ENCODE measurements around the gene MPP4.
A peak's percentile ranks its signal among the peaks of the same experiment; 100 is the strongest.

MPP4 gene

DNA sequence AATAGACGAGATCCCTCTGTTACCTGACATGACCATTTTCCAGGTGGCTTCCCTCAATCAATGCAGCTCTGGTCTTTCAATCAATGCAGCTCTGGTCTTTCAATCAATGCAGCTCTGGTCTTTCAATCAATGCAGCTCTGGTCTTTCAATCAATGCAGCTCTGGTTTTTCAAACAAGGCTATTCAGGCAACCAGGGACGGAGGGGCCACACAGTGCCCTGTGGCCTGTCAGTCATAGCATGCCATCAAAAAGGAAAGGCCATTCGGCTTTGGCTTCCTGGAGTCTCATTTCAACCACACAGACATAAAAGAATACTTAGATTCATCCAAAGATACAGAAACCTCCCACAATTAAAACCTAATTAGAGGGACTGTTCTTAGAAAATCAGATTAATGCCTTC, 13.3 kb downstream of the MPP4 start:
- H3K4me3 ChIP-seq (ENCODE audit: low read length): no peak overlapping the region
- H3K4me2 ChIP-seq (ENCODE audit: low read length): no peak overlapping the region
- TF ChIP-seq, protein P1, sequence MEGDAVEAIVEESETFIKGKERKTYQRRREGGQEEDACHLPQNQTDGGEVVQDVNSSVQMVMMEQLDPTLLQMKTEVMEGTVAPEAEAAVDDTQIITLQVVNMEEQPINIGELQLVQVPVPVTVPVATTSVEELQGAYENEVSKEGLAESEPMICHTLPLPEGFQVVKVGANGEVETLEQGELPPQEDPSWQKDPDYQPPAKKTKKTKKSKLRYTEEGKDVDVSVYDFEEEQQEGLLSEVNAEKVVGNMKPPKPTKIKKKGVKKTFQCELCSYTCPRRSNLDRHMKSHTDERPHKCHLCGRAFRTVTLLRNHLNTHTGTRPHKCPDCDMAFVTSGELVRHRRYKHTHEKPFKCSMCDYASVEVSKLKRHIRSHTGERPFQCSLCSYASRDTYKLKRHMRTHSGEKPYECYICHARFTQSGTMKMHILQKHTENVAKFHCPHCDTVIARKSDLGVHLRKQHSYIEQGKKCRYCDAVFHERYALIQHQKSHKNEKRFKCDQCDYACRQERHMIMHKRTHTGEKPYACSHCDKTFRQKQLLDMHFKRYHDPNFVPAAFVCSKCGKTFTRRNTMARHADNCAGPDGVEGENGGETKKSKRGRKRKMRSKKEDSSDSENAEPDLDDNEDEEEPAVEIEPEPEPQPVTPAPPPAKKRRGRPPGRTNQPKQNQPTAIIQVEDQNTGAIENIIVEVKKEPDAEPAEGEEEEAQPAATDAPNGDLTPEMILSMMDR (IDR thresholded peaks at IDR 0.05; ENCODE audit: low read depth, low read length): no peak
- TF ChIP-seq EZH2phosphoT487 (IDR thresholded peaks at IDR 0.05; ENCODE audit: low read depth): no peak
- no peaks in the 10 kb centered on the region for H3K36me3 ChIP-seq (replicated peaks; ENCODE audit: low read depth, low read length)
- no peaks in the 10 kb centered on the region for H3K4me1 ChIP-seq (ENCODE audit: low read length)
- H3K27ac ChIP-seq (ENCODE audit: low read length): no peak overlapping the region
- H3K9ac ChIP-seq (ENCODE audit: low read length): no peak overlapping the region
- no peaks in the 10 kb centered on the region for H3K27me3 ChIP-seq (ENCODE audit: low read depth, low read length)
- no peaks in the 10 kb centered on the region for H3K79me2 ChIP-seq (ENCODE audit: low read length)
- no peaks in the 10 kb centered on the region for H4K20me1 ChIP-seq (ENCODE audit: insufficient read depth, low read length)
- no peak overlapping the region for H2AFZ ChIP-seq (ENCODE audit: low read depth, low read length)
- no peaks in the 10 kb centered on the region for H3K9me3 ChIP-seq (ENCODE audit: insufficient read depth, low read length)

DNA sequence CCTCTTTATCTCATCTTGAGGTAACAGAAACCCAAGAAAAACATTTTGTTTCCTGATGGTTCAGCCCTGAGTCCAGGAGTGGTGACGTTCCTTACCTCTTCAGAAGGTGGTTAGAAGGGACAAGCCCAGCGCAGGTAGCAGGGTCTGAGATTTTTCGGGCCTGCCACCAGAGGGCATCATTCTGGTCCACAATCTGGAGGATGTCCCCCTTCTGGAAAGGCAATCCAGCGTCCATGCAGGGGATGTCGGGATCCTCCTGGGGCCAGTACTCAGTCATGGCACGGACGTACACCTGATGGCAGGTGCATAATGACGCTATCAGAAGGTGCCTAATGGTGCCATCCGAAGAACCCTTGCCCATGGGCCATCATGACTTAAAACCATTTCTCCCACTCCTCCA, 17.7 kb downstream of the MPP4 start:
- no peaks in the 10 kb centered on the region for H3K9me3 ChIP-seq (ENCODE audit: insufficient read depth, low read length)
- H2AFZ ChIP-seq (ENCODE audit: low read depth, low read length): no peak overlapping the region
- TF ChIP-seq EZH2phosphoT487 (IDR thresholded peaks at IDR 0.05; ENCODE audit: low read depth): no peak
- TF ChIP-seq, protein P1 (IDR thresholded peaks at IDR 0.05; ENCODE audit: low read depth, low read length): peak; percentile 42
- H3K27ac ChIP-seq (ENCODE audit: low read length): no peak overlapping the region
- H3K9ac ChIP-seq (ENCODE audit: low read length): no peak overlapping the region
- H3K79me2 ChIP-seq (ENCODE audit: low read length): no peaks in the 10 kb centered on the region
- no peak overlapping the region for H3K4me3 ChIP-seq (ENCODE audit: low read length)
- H4K20me1 ChIP-seq (ENCODE audit: insufficient read depth, low read length): no peaks in the 10 kb centered on the region
- H3K27me3 ChIP-seq (ENCODE audit: low read depth, low read length): no peaks in the 10 kb centered on the region
- no peak overlapping the region for H3K4me2 ChIP-seq (ENCODE audit: low read length)
- H3K4me1 ChIP-seq (ENCODE audit: low read length): no peaks in the 10 kb centered on the region
- no peaks in the 10 kb centered on the region for H3K36me3 ChIP-seq (replicated peaks; ENCODE audit: low read depth, low read length)

DNA sequence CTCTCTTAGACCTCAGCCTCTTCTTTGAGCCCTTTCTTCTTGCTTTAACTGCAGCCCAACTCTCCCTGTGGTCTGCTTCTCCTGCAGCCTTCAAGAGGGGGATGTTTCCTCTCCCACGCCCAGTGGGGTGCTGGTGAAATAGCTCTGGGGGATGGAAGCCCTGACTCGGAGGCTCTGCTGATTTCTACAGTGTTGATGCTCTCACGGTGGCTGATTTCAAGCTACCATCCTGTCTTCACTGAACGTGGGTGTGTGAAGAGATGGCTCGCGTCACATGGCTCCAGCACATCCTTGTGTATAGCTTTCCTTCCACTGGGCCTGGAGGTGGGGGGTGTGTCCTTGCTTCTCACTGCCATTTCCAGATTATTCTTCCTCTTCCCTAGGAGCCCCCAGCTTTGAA, 20.0 kb downstream of the MPP4 start:
- H3K36me3 ChIP-seq (replicated peaks; ENCODE audit: low read depth, low read length): no peaks in the 10 kb centered on the region
- no peaks in the 10 kb centered on the region for H4K20me1 ChIP-seq (ENCODE audit: insufficient read depth, low read length)
- no peak overlapping the region for H2AFZ ChIP-seq (ENCODE audit: low read depth, low read length)

DNA sequence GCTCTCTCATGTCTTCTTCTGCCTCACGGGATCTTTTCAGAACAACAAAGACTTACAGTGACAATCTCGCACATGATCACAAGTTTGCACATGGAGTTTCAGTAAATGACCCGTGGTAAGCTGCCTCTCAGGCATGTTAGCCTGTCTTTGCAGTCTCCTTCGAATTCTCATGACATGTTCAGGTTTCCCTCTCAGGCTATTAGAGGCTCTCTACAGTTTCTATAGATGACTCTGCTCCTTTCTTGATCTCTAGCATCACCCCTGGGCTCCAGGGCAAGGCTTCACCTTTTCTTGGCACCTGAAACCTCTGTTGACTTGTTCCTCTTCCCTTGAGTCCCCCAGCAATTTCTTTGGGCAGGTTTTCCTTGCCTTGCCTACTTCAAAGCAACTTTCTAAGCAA, 23.0 kb downstream of the MPP4 start:
- Histone ChIP-seq H3K36me3 (replicated peaks; ENCODE audit: low read depth, low read length) (no peaks in the 10 kb centered on the region), H3K4me3 (ENCODE audit: low read length) (no peak overlapping the region), H3K79me2 (ENCODE audit: low read length) (no peaks in the 10 kb centered on the region), H3K9me3 (ENCODE audit: insufficient read depth, low read length) (no peaks in the 10 kb centered on the region), H3K9ac (ENCODE audit: low read length) (no peak overlapping the region), H2AFZ (ENCODE audit: low read depth, low read length) (no peak overlapping the region), H3K27ac (ENCODE audit: low read length) (no peak overlapping the region), H3K4me2 (ENCODE audit: low read length) (no peak overlapping the region), H3K27me3 (ENCODE audit: low read depth, low read length) (no peaks in the 10 kb centered on the region), H3K4me1 (ENCODE audit: low read length) (peaks cover 5% of the 10 kb centered on the region; the same call in 1 of the 2 replicates), H4K20me1 (ENCODE audit: insufficient read depth, low read length) (no peaks in the 10 kb centered on the region)
- TF ChIP-seq EZH2phosphoT487 (IDR thresholded peaks at IDR 0.05; ENCODE audit: low read depth): no peak
- TF ChIP-seq, protein P1 (IDR thresholded peaks at IDR 0.05; ENCODE audit: low read depth, low read length): no peak

More for the DNA sequence above, 20.0 kb downstream of the MPP4 start:
- Histone ChIP-seq H3K9ac (ENCODE audit: low read length) (no peak overlapping the region), H3K4me1 (ENCODE audit: low read length) (no peaks in the 10 kb centered on the region), H3K9me3 (ENCODE audit: insufficient read depth, low read length) (no peaks in the 10 kb centered on the region), H3K79me2 (ENCODE audit: low read length) (no peaks in the 10 kb centered on the region), H3K27ac (ENCODE audit: low read length) (no peak overlapping the region), H3K4me3 (ENCODE audit: low read length) (no peak overlapping the region), H3K27me3 (ENCODE audit: low read depth, low read length) (no peaks in the 10 kb centered on the region), H3K4me2 (ENCODE audit: low read length) (no peak overlapping the region)
- TF ChIP-seq EZH2phosphoT487 (IDR thresholded peaks at IDR 0.05; ENCODE audit: low read depth): no peak
- TF ChIP-seq, protein P1 (IDR thresholded peaks at IDR 0.05; ENCODE audit: low read depth, low read length): no peak
